Mesenchymal stem cell (in vitro differentiated cells and primary cell): ENCODE measurements around the gene KIF18A.
"Not testable (repeated sequence)": the region's sequence is repeated elsewhere in the genome, so short reads cannot be mapped to it uniquely, and the experiment has no call there.

Experiments used
- DNase-seq: peaks from one replicate; pipeline ENCODE4 v3.0.0-alpha.2; 2013
- H2AFZ ChIP-seq: one replicate; pipeline ENCODE4 v1.6.1; 2013; ENCODE audit warnings: low read depth, mild to moderate bottlenecking, control low read depth, inconsistent platforms, low read length, moderate library complexity
- H2AK5ac ChIP-seq: 2 replicates; pipeline ENCODE4 v1.6.1; 2013; ENCODE audit warnings: low read length, moderate library complexity, mild to moderate bottlenecking, inconsistent platforms; ENCODE audit not compliant: severe bottlenecking
- H2BK120ac ChIP-seq: one replicate; pipeline ENCODE4 v1.6.1; 2013; ENCODE audit warnings: low read depth, mild to moderate bottlenecking, inconsistent platforms, low read length, moderate library complexity
- H2BK12ac ChIP-seq, 2 experiments: one replicate each; pipeline ENCODE4 v1.6.1; 2013; ENCODE audit warnings: inconsistent platforms in 2 of 2, low read length in 2 of 2, mild to moderate bottlenecking in 2 of 2, moderate library complexity in 2 of 2, control low read depth in 1 of 2
- H2BK15ac ChIP-seq: one replicate; pipeline ENCODE4 v1.6.1; 2013; ENCODE audit warnings: mild to moderate bottlenecking, low read depth, inconsistent platforms; ENCODE audit not compliant: poor library complexity, severe bottlenecking
- H2BK5ac ChIP-seq: 2 replicates; pipeline ENCODE4 v1.6.1; 2013; ENCODE audit warnings: low read depth, mild to moderate bottlenecking, low read length, control low read depth, inconsistent platforms; ENCODE audit not compliant: poor library complexity, severe bottlenecking
- H3K14ac ChIP-seq, 2 experiments: one replicate each; pipeline ENCODE4 v1.6.1; 2013; ENCODE audit warnings: inconsistent platforms in 2 of 2, low read length in 2 of 2, control low read depth in 1 of 2, mild to moderate bottlenecking in 1 of 2, moderate library complexity in 1 of 2
- H3K18ac ChIP-seq, 2 experiments: one replicate each; pipeline ENCODE4 v1.6.1; 2013; ENCODE audit warnings: inconsistent platforms in 2 of 2, low read length in 2 of 2, control low read depth in 1 of 2, low read depth in 1 of 2, mild to moderate bottlenecking in 1 of 2
- H3K23ac ChIP-seq, 2 experiments: one replicate each; pipeline ENCODE4 v1.6.1; 2013; ENCODE audit warnings: inconsistent platforms in 2 of 2, low read length in 2 of 2, mild to moderate bottlenecking in 2 of 2, moderate library complexity in 2 of 2, control low read depth in 1 of 2
- H3K27ac ChIP-seq: 2 replicates; pipeline ENCODE4 v1.5.1; 2013; ENCODE audit warnings: mild to moderate bottlenecking, moderate library complexity, low read length, control low read depth, inconsistent platforms; ENCODE audit not compliant: poor library complexity, severe bottlenecking
- H3K27me3 ChIP-seq, 2 experiments: 2 replicates each; pipeline versions ENCODE4 v1.6.1 to v1.7.0; 2013; ENCODE audit warnings: low read length in 2 of 2, mild to moderate bottlenecking in 2 of 2, moderate library complexity in 2 of 2, control low read depth in 1 of 2, inconsistent platforms in 1 of 2; ENCODE audit not compliant: control insufficient read depth in 1 of 2, insufficient read depth in 1 of 2
- H3K36me3 ChIP-seq, 2 experiments: 2 replicates each; pipeline versions ENCODE4 v1.6.1 to v1.7.0; 2013; ENCODE audit warnings: low read length in 2 of 2, control low read depth in 1 of 2, inconsistent platforms in 1 of 2, low read depth in 1 of 2, mild to moderate bottlenecking in 1 of 2; ENCODE audit not compliant: insufficient read depth in 2 of 2, control insufficient read depth in 1 of 2
- H3K4ac ChIP-seq, 2 experiments: one replicate each; pipeline ENCODE4 v1.6.1; 2013; ENCODE audit warnings: inconsistent platforms in 2 of 2, low read length in 2 of 2, mild to moderate bottlenecking in 2 of 2, moderate library complexity in 2 of 2, control low read depth in 1 of 2, low read depth in 1 of 2
- H3K4me1 ChIP-seq: 2 replicates; pipeline ENCODE4 v1.6.1; 2013; ENCODE audit warnings: low read depth, low read length, control low read depth; ENCODE audit not compliant: control insufficient read depth, insufficient read depth
- H3K4me2 ChIP-seq: 2 replicates; pipeline ENCODE4 v1.6.1; 2013; ENCODE audit warnings: low read length, mild to moderate bottlenecking, inconsistent platforms; ENCODE audit not compliant: poor library complexity, severe bottlenecking
- H3K4me3 ChIP-seq, 2 experiments: 2 replicates each; pipeline versions ENCODE4 v1.5.1 to v1.7.0; 2013; ENCODE audit warnings: low read length in 2 of 2, mild to moderate bottlenecking in 2 of 2, control low read depth in 1 of 2, low read depth in 1 of 2; ENCODE audit not compliant: insufficient read depth in 1 of 2
- H3K79me1 ChIP-seq: replicated peaks from 2 replicates; pipeline ENCODE4 v1.6.1; 2013; ENCODE audit warnings: mild to moderate bottlenecking, control low read depth, low read length, inconsistent platforms; ENCODE audit not compliant: poor library complexity, severe bottlenecking
- H3K9ac ChIP-seq: 2 replicates; pipeline ENCODE4 v1.7.0; 2013; ENCODE audit warnings: mild to moderate bottlenecking, low read length, moderate library complexity
- H3K9me3 ChIP-seq: 2 replicates; pipeline ENCODE4 v1.7.0; 2013; ENCODE audit warnings: mild to moderate bottlenecking, low read length; ENCODE audit not compliant: control insufficient read depth
- H4K8ac ChIP-seq: one replicate; pipeline ENCODE4 v1.6.1; 2013; ENCODE audit warnings: inconsistent platforms, mild to moderate bottlenecking, low read length, moderate library complexity
- H4K91ac ChIP-seq: one replicate; pipeline ENCODE4 v1.6.1; 2013; ENCODE audit warnings: mild to moderate bottlenecking, low read length, inconsistent platforms
- WGBS: methylation state at CpG from one replicate; pipeline ENCODE4 v1.1.7; 2013; ENCODE audit warnings: mixed read lengths; 5-methylcytosine and 5-hydroxymethylcytosine counted together

The KIF18A gene

GRCh38 chr11:28087693-28088092, 20.3 kb downstream of the KIF18A start:
- H4K8ac ChIP-seq, H3K9me3 ChIP-seq, H3K18ac ChIP-seq, H4K91ac ChIP-seq, H3K79me1 ChIP-seq, H2BK120ac ChIP-seq, H3K4me2 ChIP-seq, H3K4ac ChIP-seq, H2BK5ac ChIP-seq, H3K36me3 ChIP-seq, H3K27me3 ChIP-seq, H2BK12ac ChIP-seq, H2BK15ac ChIP-seq, H3K4me1 ChIP-seq, H2AFZ ChIP-seq, H3K9ac ChIP-seq, DNase-seq, H3K4me3 ChIP-seq, H3K23ac ChIP-seq, H3K27ac ChIP-seq, H2AK5ac ChIP-seq, H3K14ac ChIP-seq: not testable (repeated sequence)
- WGBS = 100% methylated on average over 1 of the region's 3 CpGs

GRCh38 chr11:28087192-28087591, 20.8 kb downstream of the KIF18A start:
- H3K9me3 ChIP-seq, H3K4ac ChIP-seq, H3K79me1 ChIP-seq, H3K18ac ChIP-seq, H3K23ac ChIP-seq, DNase-seq, H2AFZ ChIP-seq, H3K36me3 ChIP-seq, H3K4me1 ChIP-seq, H2BK5ac ChIP-seq, H2BK15ac ChIP-seq, H3K27me3 ChIP-seq, H3K27ac ChIP-seq, H4K91ac ChIP-seq, H2BK12ac ChIP-seq, H3K9ac ChIP-seq, H2BK120ac ChIP-seq, H3K14ac ChIP-seq, H2AK5ac ChIP-seq, H3K4me2 ChIP-seq, H3K4me3 ChIP-seq: not testable (repeated sequence)
- WGBS = no CpG with 5 or more reads among the region's 1 CpG
- H4K8ac ChIP-seq = peak overlapping the region; percentile 54

DNA sequence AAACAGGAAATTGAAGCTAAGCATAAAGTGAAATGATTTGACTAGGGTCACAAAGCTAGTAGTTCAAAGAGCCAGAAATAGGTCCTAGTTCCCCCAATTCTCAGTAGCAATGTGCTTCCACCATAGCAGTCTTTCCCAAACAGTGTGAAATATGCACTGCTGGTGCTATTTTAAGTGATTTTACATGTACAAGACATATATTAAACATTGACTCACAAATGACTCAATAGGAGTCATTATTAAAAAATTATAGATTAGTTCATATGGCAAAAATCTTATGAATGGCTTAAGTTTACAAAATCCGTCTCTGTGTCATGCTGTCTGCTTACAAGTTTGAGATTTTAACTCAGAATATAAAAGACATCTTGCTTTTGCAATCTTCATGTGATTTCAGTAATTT, 21.4 kb downstream of the KIF18A start:
- H3K36me3 ChIP-seq = peaks cover 0 to 8% of the 10 kb centered on the region in 2 experiments
- no peak overlapping the region for H2BK12ac ChIP-seq
- H4K8ac ChIP-seq = no peak overlapping the region
- H3K4me2 ChIP-seq = no peak overlapping the region
- no peak overlapping the region for H3K18ac ChIP-seq
- no peak overlapping the region for H3K23ac ChIP-seq
- no peaks in the 10 kb centered on the region for H3K4me1 ChIP-seq
- no peak overlapping the region for H2AFZ ChIP-seq
- WGBS = no CpG with 5 or more reads among the region's 1 CpG
- H3K9me3 ChIP-seq = no peaks in the 10 kb centered on the region
- no peak overlapping the region for H3K27ac ChIP-seq
- H3K27me3 ChIP-seq = no peaks in the 10 kb centered on the region
- H3K9ac ChIP-seq = peak overlapping the region; percentile 7
- no peak overlapping the region for H2AK5ac ChIP-seq
- H4K91ac ChIP-seq = no peak overlapping the region
- DNase-seq = peak; percentile 55
- H3K4me3 ChIP-seq = no peak overlapping the region
- H3K4ac ChIP-seq = no peak overlapping the region
- H2BK120ac ChIP-seq = no peak overlapping the region
- no peak overlapping the region for H2BK5ac ChIP-seq
- peaks cover 5% of the 10 kb centered on the region for H3K79me1 ChIP-seq
- H2BK15ac ChIP-seq = no peak overlapping the region
- H3K14ac ChIP-seq = no peak overlapping the region

DNA sequence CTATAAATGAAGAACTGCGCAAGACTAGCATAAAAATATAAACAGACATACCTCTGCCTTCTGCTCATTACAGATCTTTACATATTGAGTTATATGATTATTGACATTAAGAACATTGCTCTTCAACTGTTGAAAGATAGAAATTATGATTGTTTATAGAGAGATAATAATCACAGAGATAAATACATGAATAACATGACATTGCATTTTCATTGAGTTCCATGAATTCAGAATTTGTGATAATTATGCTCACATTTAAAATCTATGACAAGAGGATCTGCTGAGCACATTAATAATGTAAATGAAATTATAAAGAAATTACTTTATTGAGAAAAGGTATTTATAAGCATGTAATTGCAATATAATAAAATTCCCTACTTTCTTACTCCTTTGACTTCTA, 24.8 kb downstream of the KIF18A start:
- H2BK120ac ChIP-seq = no peak overlapping the region
- H2AK5ac ChIP-seq = no peak overlapping the region
- H3K27ac ChIP-seq = no peak overlapping the region
- H2BK5ac ChIP-seq = no peak overlapping the region
- no peak overlapping the region for H4K91ac ChIP-seq
- H3K4me2 ChIP-seq = no peak overlapping the region
- H3K4me1 ChIP-seq = no peaks in the 10 kb centered on the region
- no peak overlapping the region for H2BK12ac ChIP-seq
- H3K18ac ChIP-seq = no peak overlapping the region
- H3K9ac ChIP-seq = no peak overlapping the region
- DNase-seq = no peak
- WGBS = no CpG with 5 or more reads among the region's 1 CpG
- no peak overlapping the region for H3K4ac ChIP-seq
- H3K27me3 ChIP-seq = no peaks in the 10 kb centered on the region
- no peak overlapping the region for H2AFZ ChIP-seq
- peaks cover 5% of the 10 kb centered on the region for H3K79me1 ChIP-seq
- no peaks in the 10 kb centered on the region for H3K9me3 ChIP-seq
- H3K4me3 ChIP-seq = no peak overlapping the region
- H3K14ac ChIP-seq = no peak overlapping the region
- H3K36me3 ChIP-seq = peaks cover 0 to 8% of the 10 kb centered on the region in 2 experiments
- no peak overlapping the region for H3K23ac ChIP-seq
- H4K8ac ChIP-seq = no peak overlapping the region
- no peak overlapping the region for H2BK15ac ChIP-seq
